SJSA1 (cell line): Measurements from ENCODE around the gene ARL6IP1. TPM values are rescaled to one million over a fixed set of nuclear protein-coding genes. Genes with fewer than 3 reads are reported as not detected.
"Not testable (repeated sequence)": the region's sequence is repeated elsewhere in the genome, so short reads cannot be mapped to it uniquely, and the experiment has no call there.

ENCODE experiments used
- DNase-seq, 2 experiments: peaks; one replicate each; pipeline ENCODE4 v3.0.0-alpha.2; 2015 to 2020; ENCODE audit warnings: low spot score in 2 of 2, low read depth in 1 of 2
- H3K27ac ChIP-seq: fragments of 250-450 bp; sonication (Bioruptor Pico); 2 replicates; pipeline ENCODE4 v1.5.1; 2020; ENCODE audit warnings: mild to moderate bottlenecking, moderate library complexity
- H3K27me3 ChIP-seq: fragments of 250-450 bp; sonication (Bioruptor Pico); replicated peaks from 2 replicates; pipeline ENCODE4 v1.5.1; 2020; ENCODE audit warnings: mild to moderate bottlenecking, moderate library complexity
- H3K36me3 ChIP-seq: fragments of 250-450 bp; sonication (Bioruptor Pico); 2 replicates; pipeline ENCODE4 v1.5.1; 2020; ENCODE audit warnings: mild to moderate bottlenecking
- H3K4me1 ChIP-seq: fragments of 250-450 bp; sonication (Bioruptor Pico); replicated peaks from 2 replicates; pipeline ENCODE4 v1.6.1; 2021; ENCODE audit warnings: mild to moderate bottlenecking
- H3K4me3 ChIP-seq: fragments of 250-450 bp; sonication (Bioruptor Pico); 2 replicates; pipeline ENCODE4 v1.5.1; 2020; ENCODE audit warnings: mild to moderate bottlenecking
- H3K9me3 ChIP-seq: fragments of 250-450 bp; sonication (Bioruptor Pico); replicated peaks from 2 replicates; pipeline ENCODE4 v1.5.1; 2020; ENCODE audit warnings: mild to moderate bottlenecking
- total RNA-seq: library from RNA; depleted of rRNA; stranded (reverse); fragments of >200 nt; shearing (Covaris generic); gene quantifications from 2 replicates; pipeline ENCODE4 v1.2.3, GENCODE V29; 2014; rRNA removed

The ARL6IP1 gene
- total RNA-seq, 1 experiment from 2014 or later = 614 TPM

- H3K4me1 ChIP-seq, H3K27me3 ChIP-seq, H3K27ac ChIP-seq, H3K4me3 ChIP-seq, H3K36me3 ChIP-seq, DNase-seq, H3K9me3 ChIP-seq: not testable (repeated sequence)
Observed at GRCh38 chr16:18759598-18760520, 41.5 kb downstream of the ARL6IP1 start.

DNA sequence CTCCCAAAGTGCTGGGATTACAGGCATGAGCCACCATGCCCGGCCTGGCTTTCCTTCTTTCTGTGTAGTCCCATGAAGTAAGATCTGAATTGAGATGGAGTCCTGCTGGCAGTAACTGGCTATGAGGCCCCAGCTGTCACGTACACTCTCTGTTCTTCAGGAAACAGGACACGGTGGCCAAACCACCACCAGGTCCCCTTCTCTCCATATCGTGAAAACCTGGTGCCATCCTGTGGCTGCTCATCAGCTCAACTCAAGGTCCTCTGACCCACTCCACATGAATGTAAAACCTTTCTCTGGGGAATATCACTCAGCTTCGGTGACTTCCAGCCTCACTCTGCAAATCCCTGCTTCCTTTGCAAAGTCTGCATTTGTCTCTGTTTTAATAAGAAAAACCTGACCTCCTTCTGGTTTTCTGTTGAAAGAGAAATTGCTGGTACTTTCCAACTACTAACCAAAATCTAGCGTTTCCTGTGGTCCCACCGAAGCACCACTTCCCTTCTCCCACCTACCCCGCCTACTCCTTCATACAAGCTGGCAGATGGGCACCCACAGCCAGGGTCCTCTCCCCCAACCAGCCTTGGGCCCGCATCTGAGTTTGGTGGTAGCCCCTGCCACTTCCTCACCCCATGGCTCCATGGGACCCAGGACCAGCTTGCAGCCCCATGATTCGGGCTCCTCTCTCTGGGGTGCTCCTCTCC lies 43.2 kb downstream of the ARL6IP1 start:
- H3K4me1 ChIP-seq, H3K27me3 ChIP-seq, H3K27ac ChIP-seq, H3K9me3 ChIP-seq, H3K4me3 ChIP-seq, H3K36me3 ChIP-seq, DNase-seq: not testable (repeated sequence)

DNA sequence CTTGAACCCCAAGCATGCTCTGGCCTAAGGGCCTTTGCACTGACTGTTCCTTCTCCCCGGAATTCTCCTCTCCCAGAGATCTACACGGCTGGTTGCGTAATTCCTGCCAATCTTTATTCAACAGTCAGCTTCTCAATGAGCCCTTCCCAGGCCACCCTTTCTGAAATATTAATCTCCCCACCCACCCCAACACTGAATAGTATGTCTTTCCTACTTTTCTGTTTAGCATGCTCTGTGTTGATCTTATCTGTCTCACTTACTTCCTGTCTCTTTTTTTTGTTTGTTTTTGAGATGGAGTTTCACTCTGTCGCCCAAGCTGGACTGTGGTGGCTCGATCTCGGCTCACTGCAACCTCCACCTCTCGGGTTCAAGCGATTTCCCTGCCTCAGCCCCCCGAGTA lies 44.7 kb downstream of the ARL6IP1 start:
- not testable (repeated sequence) for H3K4me3 ChIP-seq, H3K9me3 ChIP-seq, H3K27ac ChIP-seq, DNase-seq, H3K36me3 ChIP-seq, H3K4me1 ChIP-seq, H3K27me3 ChIP-seq

- not testable (repeated sequence) for H3K4me1 ChIP-seq, H3K36me3 ChIP-seq, DNase-seq, H3K4me3 ChIP-seq, H3K27me3 ChIP-seq, H3K9me3 ChIP-seq, H3K27ac ChIP-seq
Observed at GRCh38 chr16:18742870-18743269, 58.5 kb downstream of the ARL6IP1 start.

Other genes starting within 250 kb of the ARL6IP1 start
- gene NOMO2, start 239.5 kb downstream of the ARL6IP1 start, total RNA-seq = 113 and 145 TPM in 2 replicates
- gene RPS15A, start 11.2 kb downstream of the ARL6IP1 start, total RNA-seq = 1,455 and 2,575 TPM in 2 replicates
- gene SMG1, start 124.9 kb upstream of the ARL6IP1 start, total RNA-seq = 18.0 and 29.6 TPM in 2 replicates
- 0.22 and 0.84 TPM in 2 replicates for gene TMC7, start 182.4 kb upstream of the ARL6IP1 start, total RNA-seq